Stimulated activated CD8-positive, alpha-beta memory T cell treated with anti-CD3 and anti-CD28 coated beads, Interleukin-7, amount 100 ng/mL, for 48 hours (primary cell): ENCODE data around the gene APMAP.

Experiments
- DNase-seq, 2 donors: peaks; one replicate each; pipeline ENCODE4 v3.0.0-alpha.2; 2020; ENCODE audit warnings: low read depth in 1 of 2; ENCODE audit errors: extremely low read depth in 1 of 2

Gene APMAP

GRCh38 chr20:24969186-24970029 is 23.1 kb downstream of the APMAP start:
- DNase-seq, result no peak

GRCh38 chr20:24968278-24968800 is 24.2 kb downstream of the APMAP start:
- no peak for DNase-seq

GRCh38 chr20:24966317-24967012 is 26.1 kb downstream of the APMAP start:
- DNase-seq, result no peak

DNA sequence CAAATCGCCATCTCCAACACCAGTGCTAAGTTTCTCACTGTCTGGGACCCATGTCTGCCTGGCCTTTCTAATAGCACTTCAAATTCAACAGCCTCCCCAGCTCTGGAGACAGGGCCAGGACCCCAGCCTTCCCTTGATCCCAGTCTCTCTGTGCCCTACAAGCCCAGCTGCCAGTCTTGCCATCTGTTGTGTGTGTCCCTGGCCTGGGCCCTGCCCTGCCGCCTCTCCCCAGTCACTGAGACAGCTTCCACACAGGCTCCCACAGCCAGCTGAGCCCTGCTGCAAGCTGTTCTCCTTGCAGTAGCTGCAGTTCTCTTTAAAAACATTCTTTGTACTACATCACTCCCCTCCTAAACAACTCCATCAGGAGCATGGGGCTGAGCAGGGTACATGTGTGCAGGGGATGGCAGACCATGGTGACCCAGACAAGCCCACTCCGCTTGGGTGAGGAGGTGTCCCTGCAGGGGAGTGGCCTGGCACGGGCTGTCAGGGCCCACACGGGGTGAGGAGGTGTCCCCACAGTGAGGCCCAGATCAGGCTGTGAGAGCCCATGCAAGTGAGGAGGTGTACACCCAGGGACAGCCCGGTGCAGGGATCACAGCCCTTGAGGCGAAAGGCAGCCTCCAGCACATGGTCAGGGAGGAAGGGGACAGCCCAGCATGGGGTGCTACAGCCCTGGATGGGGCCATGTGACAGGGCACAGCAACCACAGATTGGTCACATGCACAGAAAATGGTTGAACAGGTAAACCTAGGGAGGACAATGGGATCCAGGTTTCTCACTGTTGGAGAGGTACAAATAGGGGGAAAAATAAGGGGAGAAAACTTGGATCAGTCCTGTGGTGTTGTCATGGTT is 27.3 kb downstream of the APMAP start:
- no peak for DNase-seq

DNA sequence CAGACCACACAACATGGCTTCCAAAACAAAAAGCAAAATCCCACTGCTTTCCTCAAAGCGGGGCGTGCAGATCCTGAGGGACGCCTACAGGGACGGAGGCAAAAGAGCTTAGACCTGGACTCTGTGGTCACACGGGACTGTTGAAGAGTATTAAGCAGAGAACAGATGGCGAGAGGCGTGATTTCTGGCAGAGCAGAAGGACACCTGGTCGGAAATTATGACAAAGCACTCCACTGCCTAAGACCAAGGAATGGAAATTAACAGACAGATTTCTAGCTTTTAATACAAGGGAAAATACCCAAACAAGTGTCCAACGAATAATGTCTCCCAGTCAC is 28.1 kb downstream of the APMAP start:
- no peak for DNase-seq

- no peak for DNase-seq
Observed at GRCh38 chr20:24963672-24964505, 28.7 kb downstream of the APMAP start.

DNA sequence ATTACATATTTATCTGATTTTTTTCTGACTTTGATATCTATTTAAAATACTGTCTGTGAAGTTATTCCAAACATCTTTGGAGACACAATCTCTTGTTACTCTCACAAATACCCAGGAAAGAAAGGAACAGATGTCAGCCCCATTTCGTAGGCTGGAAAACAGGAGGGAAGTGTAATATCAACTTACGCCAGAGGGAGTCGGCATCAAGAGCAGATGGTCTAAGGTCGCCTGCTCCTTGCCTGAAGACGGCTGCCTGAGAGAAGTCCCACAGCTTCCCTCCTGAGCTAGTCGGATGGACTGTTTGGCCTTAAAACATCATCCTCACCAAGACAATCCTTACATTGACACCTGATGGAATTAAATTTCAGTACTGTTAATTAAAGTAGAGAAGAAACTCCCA is 30.0 kb downstream of the APMAP start:
- DNase-seq, result no peak

- no peak for DNase-seq
Observed at GRCh38 chr20:24962182-24962492, 30.4 kb downstream of the APMAP start.

- no peak for DNase-seq
Observed at GRCh38 chr20:24961384-24962181, 31.0 kb downstream of the APMAP start.

- DNase-seq, result no peak
Observed at GRCh38 chr20:24960861-24961260, 31.7 kb downstream of the APMAP start.

- no peak for DNase-seq
Observed at GRCh38 chr20:24960302-24960801, 32.2 kb downstream of the APMAP start.

GRCh38 chr20:24959591-24960301 is 32.8 kb downstream of the APMAP start:
- DNase-seq, result no peak

DNA sequence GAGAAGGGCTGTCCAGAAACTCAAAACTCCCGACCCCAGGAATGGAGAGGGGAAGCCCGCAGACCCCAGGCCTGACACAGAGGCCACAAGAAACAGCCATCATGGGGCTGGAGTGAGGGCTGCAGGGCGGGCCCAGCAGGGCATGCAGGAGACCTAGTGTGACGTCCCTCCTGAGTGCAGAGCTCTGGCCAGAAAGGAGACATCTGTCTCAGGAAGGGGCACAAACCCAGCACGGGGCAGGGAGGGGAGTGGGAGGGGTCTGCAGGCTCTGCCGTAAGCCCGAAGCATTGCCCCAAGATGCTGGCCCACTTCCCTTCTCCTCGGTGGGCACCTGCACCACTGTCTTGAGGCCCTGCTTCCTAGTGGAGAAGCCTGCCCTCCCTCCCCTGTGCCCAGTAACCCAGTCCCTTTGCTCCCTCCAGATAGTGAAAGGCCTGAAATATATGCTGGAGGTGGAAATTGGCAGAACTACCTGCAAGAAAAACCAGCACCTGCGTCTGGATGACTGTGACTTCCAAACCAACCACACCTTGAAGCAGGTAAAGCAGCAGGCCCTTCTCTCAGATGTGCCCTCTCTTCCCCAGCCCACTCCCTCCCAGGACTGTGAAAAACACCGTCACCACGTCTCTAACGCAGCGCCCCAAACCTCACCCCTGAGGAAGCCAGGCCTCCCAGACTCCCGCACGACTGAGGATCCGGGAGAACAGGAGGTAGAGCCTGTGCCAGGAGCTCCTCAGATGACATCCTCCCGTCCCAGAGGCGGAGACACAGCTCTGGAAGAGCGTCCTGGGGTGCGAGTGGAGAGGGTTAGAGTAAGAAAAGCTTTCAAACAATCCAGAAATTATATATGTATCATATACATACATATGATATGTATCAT is 33.8 kb downstream of the APMAP start:
- DNase-seq, result no peak

GRCh38 chr20:24957326-24958016 is 35.1 kb downstream of the APMAP start:
- no peak for DNase-seq

GRCh38 chr20:24956001-24956841 is 36.3 kb downstream of the APMAP start:
- no peak for DNase-seq

DNA sequence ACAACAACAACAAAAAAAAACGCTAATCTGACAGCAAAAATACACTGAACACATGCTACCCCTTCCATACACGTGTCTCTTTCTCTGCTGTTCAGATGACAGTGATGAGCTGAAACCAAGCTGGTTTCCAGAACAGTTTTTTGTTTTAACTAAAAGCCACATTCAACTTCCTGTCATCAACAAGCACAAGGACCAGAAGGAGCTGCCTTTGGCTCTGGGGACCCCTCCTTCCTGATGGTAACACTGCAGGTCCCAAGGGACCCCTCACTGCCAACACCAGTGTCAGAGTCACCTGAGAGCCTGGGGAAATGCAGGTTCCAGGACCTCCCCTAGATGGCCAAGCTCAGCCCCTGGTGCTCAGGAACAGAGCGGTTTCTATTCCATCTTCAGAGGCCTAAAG is 37.5 kb downstream of the APMAP start:
- no peak for DNase-seq
